ENCODE results near the gene ZNF536. TPM values are rescaled to one million over a fixed set of nuclear protein-coding genes. Genes with fewer than 3 reads are reported as not detected.

The ZNF536 gene
- total and polyA plus RNA-seq, 12 donors: 2.3 to 10.8 (median 6.4) TPM

GRCh38 chr19:30522341-30522740 lies 150.2 kb downstream of the ZNF536 start:
- no peaks in the 10 kb centered on the region for H3K36me3 ChIP-seq (replicated peaks in 1 of 2)
- DNase-seq: no peak
- 53 to 63% (median 59%) methylated on average over 4 of the region's 4 CpGs for WGBS, 4 donors
- no peaks in the 10 kb centered on the region for H3K4me1 ChIP-seq (replicated peaks in 1 of 2)
- TF ChIP-seq POLR2A (IDR thresholded peaks at IDR 0.05) (no peak), CTCF (IDR thresholded peaks at IDR 0.05) (no peak)
- no peaks in the 10 kb centered on the region for H3K27me3 ChIP-seq
- H3K27ac ChIP-seq: no peak overlapping the region
- H3K9me3 ChIP-seq (replicated peaks in 1 of 3): no peaks in the 10 kb centered on the region
- no peak overlapping the region for H3K4me3 ChIP-seq
- intact Hi-C loops (cut with DNase I): no loop called here

GRCh38 chr19:30523791-30524190 lies 151.6 kb downstream of the ZNF536 start:
- H3K4me3 ChIP-seq: no peak overlapping the region
- TF ChIP-seq CTCF (IDR thresholded peaks at IDR 0.05): no peak
- TF ChIP-seq POLR2A (IDR thresholded peaks at IDR 0.05): no peak
- H3K27me3 ChIP-seq: no peaks in the 10 kb centered on the region
- intact Hi-C loops (cut with DNase I): no loop called here
- H3K36me3 ChIP-seq (replicated peaks in 1 of 2): no peaks in the 10 kb centered on the region
- H3K4me1 ChIP-seq (replicated peaks in 1 of 2): no peaks in the 10 kb centered on the region
- DNase-seq: no peak
- no peak overlapping the region for H3K27ac ChIP-seq
- H3K9me3 ChIP-seq (replicated peaks in 1 of 3): no peaks in the 10 kb centered on the region
- WGBS, 4 donors: 76 to 87% (median 83%) methylated on average over 6 to 10 of the region's 10 CpGs

- intact Hi-C loops (cut with DNase I): no loop called here
- Histone ChIP-seq H3K36me3 (replicated peaks in 1 of 2) (no peaks in the 10 kb centered on the region), H3K4me3 (no peak overlapping the region), H3K27me3 (no peaks in the 10 kb centered on the region), H3K27ac (no peak overlapping the region), H3K4me1 (replicated peaks in 1 of 2) (no peaks in the 10 kb centered on the region), H3K9me3 (replicated peaks in 1 of 3) (no peaks in the 10 kb centered on the region)
- WGBS, 4 donors: 83 to 90% (median 84%) methylated on average over 7 of the region's 7 CpGs
- no peak for TF ChIP-seq POLR2A (IDR thresholded peaks at IDR 0.05)
- no peak for TF ChIP-seq CTCF (IDR thresholded peaks at IDR 0.05)
- DNase-seq: no peak
These were observed 153.2 kb downstream of the ZNF536 start for GRCh38 chr19:30525383-30525782.

- H3K27ac ChIP-seq: no peak overlapping the region
- no peak for DNase-seq
- TF ChIP-seq POLR2A (IDR thresholded peaks at IDR 0.05) (no peak), CTCF (IDR thresholded peaks at IDR 0.05) (no peak)
- no peaks in the 10 kb centered on the region for H3K27me3 ChIP-seq
- no peaks in the 10 kb centered on the region for H3K4me1 ChIP-seq (replicated peaks in 1 of 2)
- intact Hi-C loops (cut with DNase I): no loop called here
- H3K36me3 ChIP-seq (replicated peaks in 1 of 2): no peaks in the 10 kb centered on the region
- WGBS, 4 donors: 86 to 91% (median 88%) methylated on average over 8 of the region's 8 CpGs
- no peak overlapping the region for H3K4me3 ChIP-seq
- H3K9me3 ChIP-seq (replicated peaks in 1 of 3): no peaks in the 10 kb centered on the region
These were observed 156.7 kb downstream of the ZNF536 start for GRCh38 chr19:30528919-30529318.
